Stimulated activated CD8-positive, alpha-beta memory T cell treated with anti-CD3 and anti-CD28 coated beads, Interleukin-15, amount 100 ng/mL, for 24 hours (primary cell): ENCODE data around the gene FBXO9.
"Not testable (repeated sequence)": the region's sequence is repeated elsewhere in the genome, so short reads cannot be mapped to it uniquely, and the experiment has no call there.

Experiments
- DNase-seq: peaks from one replicate; pipeline ENCODE4 v3.0.0-alpha.2; 2020; ENCODE audit warnings: low read depth

The FBXO9 gene

DNA sequence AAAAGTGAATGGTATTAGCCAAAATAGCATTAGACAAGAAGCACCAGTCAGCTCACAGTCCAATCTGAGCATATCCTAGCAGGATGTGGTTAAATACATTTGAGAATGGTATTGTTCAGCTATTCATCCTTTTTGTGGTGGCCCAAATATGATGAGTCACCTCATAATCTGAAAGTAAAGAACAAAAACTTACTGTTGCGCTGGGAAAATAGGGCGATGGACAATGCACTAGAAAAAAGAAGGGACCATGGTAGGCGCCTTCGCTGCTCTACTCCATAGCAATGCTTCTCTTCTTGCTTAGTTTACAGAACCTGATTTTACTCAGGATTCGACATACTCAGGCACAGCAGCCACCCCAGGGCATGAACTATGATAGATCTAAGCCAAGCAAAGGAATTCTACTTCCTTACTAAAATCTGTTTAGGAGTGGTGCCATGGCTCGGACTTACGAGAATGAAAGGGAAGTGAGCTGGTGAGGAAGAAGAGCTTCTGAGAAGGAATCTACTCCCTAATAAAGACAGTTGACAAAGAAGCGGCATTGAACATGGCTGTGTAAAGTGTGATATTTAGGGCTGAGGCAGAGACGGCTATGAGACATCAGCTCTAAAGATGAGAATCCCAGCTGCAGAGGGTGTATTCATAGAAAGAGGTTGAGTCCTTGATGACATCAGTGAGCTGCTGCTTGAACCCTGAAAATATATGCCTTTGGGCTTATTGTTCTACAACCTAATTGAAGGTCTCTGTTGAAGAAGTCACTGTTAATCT lies 16.6 kb upstream of the FBXO9 start:
- no peak for DNase-seq

DNA sequence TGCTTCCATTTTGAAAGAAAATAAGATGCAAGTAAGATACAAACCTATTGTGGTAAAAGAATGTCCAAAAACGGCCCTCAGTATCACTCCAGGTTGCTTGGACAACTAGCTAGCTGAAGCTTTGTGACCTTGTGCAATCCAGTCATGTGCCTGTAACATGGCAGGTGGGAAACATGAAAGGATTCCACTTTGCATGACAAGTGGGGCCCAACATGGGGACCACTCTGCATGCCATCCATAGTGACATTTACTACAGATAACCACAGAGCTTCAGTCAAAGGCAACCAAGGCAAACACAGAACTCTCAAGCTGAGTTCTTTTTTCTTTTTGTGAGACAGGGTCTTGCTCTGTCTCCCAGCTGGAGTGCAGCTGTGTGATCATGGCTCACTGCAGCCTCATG lies 15.8 kb upstream of the FBXO9 start:
- no peak for DNase-seq

DNA sequence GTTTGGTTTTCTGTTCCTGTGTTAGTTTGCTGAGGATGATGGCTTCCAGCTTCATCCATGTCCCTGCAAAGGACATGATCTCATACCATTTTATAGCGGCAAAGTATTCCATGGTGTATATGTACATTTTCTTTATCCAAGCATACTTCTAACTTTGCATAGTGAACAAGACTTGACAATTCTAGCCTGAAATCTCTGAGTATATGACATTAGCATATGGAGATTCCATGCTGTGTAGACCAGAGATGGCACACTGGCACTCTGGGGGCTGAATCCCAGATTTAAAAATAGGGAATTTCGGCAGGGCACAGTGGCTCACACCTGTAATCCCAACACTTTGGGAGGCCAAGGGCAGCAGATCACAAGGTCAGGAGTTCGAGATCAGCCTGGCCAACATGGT lies 13.1 kb upstream of the FBXO9 start:
- not testable (repeated sequence) for DNase-seq

DNA sequence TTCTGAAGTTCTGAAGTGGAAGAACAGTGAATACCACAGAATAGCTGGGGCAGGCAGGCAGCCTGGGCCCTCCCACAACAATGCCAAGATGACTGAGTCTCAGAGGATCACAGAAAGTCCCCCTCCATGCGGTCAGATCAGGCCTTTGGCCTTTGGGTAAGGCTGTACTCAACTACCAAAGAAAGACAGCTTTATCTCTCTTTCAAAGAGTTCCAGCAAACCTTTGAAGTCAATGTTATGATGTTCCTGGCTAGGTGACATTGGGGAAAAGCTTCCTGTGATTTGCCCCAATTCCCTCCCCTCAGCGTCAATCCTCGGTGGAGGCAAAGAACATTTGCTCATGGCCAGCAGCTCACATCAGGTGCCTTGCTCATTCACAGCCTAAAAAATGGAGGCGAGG lies 10.7 kb upstream of the FBXO9 start:
- no peak for DNase-seq

GRCh38 chr6:53055873-53056272 lies 9.3 kb upstream of the FBXO9 start:
- DNase-seq, result no peak

GRCh38 chr6:53056273-53056672 lies 8.9 kb upstream of the FBXO9 start:
- no peak for DNase-seq

DNA sequence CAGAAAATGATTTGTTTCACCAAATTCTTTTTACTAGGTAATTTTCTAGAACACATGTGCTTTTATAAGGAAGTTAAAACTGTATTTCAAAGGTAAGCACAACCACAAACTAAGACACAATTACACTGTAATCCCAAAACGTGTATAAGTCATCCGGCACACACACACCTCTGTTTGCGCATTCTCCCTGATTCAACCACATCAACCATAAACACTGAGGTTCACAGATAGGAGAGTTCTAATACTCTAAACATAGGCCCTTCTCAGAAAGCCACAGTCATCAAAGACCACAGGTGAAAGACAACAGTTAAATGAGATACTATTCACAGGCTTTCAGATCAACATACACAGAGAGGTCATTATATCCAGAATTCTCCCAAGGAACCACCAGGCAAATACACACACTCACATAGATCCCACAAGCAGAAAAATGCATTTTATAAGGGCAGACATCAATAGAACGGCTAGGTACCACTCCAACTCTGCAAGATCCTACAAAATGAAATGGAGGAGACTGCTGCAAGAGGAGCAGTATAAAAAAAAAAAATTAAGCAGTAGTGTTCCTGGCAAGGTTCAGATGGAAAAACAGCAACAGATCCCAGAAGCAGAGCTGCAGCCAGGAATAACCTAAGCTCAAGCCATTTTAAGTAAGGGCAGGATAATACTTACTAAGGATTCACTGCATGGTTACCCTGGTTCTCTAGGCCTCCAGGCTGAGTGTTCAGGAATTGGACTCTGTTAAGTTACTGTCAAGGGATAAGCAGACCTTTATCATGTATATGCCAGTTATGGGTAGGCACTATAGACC lies 6.6 kb upstream of the FBXO9 start:
- DNase-seq, result no peak

- no peak for DNase-seq
These were observed 5.3 kb upstream of the FBXO9 start for GRCh38 chr6:53059648-53060589.

DNA sequence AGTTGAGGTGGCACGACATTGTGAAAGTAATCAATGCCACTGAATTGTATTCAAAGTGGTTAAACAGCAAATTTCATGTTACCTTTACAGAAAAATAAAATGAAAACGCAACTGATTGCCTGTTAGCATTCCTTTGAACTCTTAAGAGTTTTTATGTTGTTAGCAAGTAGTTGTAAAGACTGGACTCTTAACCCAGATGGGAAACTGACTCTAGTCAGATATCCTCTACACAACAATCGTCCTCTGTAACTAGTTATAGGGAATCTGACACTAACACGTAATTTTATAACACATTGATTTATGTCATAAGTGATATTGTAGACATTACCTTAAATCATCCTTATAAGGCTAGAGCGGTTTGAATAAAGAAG lies 3.0 kb upstream of the FBXO9 start:
- no peak for DNase-seq

DNA sequence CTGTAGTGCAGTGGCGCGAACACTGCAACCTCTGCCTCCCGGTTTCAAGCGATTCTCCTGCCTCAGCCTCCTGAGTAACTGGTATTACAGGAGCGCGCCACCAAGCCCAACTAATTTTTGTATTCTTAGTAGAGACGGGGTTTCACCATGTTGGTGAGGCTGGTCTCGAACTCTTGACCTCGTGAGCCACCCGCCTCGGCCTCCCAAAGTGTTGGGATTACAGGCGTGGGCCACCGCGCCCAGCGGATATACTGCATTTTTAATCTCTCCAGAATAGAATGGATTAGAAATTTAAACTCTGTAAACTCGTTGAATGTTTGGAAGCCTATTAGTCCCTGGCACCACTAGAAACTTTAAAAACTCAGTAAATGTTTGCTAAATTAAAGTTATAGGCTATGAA lies 949 bp upstream of the FBXO9 start:
- DNase-seq, result not testable (repeated sequence)

- DNase-seq, result peak; percentile 67
These were observed 408 bp upstream of the FBXO9 start for GRCh38 chr6:53064726-53065265.

DNA sequence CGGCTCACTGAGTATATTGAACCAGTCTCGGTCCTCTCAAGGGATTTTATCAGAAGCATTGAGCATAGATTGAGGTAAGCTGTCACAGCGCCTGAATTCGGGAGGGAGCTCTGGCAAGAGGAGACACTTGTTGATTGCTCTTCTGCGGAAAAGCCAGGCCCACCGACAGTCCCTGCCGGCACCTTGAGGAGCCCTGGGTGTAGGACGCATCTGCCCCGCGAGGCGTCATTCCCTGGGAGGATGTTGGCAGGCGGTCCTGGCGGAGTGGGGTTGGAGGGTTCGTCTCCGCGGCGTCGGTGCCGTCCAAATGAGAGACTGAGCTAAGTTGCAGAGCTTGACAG lies 843 bp downstream of the FBXO9 start:
- DNase-seq, result peak; percentile 21

GRCh38 chr6:53066874-53067706 lies 1.9 kb downstream of the FBXO9 start:
- no peak for DNase-seq

DNA sequence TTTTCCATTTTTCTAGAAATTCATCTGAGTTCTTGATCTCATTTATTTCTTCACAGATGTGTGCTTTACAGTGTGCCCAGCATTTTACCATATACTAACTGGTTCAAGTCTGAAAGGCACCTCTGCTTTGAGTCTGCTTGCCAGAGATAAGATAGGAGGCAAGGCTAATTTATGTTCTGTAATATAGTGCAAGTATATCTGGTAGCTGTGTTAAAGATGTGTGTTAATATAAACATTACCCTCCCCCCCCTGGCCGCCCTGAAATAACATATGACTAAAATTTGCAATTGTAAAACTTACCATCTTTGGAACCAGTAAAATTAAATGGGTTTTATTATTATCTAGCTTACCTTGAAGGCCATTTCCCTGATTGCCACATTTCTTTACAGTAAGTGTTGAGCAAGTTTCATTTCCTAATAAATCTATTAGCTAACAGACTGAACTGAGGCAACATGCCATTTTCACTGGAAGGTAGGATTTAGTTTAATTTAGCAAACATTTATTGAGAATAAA lies 2.7 kb downstream of the FBXO9 start:
- no peak for DNase-seq

- DNase-seq, result no peak
These were observed 4.2 kb downstream of the FBXO9 start for GRCh38 chr6:53069427-53069826.

DNA sequence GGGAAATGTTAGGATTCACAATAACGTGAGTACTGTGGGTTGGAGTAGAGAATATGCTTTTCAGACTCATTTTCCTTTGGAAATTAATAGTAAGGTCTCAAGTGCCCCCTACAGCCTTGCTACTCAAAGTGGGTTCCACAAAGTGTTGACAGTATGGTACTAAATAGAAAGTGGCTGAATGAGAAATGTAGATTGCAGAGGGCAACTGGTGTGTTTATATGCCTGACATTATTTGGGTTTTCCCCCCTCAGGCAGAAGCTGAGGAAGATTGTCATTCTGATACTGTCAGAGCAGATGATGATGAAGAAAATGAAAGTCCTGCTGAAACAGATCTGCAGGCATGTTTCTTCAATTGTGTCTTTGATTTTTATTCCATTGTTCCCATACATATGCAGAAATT lies 5.6 kb downstream of the FBXO9 start:
- DNase-seq, result no peak

- no peak for DNase-seq
These were observed 9.1 kb downstream of the FBXO9 start for GRCh38 chr6:53074347-53074746.

DNA sequence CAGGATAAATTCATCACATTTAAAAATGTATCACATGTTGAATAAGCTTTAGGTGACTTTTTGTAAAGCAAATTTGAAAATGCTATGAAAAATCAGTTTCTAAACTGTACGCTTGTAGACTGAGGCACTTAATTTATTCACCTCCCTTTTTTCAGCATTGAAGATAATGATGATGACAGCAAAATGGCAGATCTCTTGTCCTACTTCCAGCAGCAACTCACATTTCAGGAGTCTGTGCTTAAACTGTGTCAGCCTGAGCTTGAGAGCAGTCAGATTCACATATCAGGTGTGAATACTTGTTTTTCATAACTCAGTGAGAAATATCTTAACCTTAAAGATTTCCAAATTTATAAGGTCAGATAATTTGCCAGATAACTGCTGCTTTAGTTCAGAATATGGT lies 15.6 kb downstream of the FBXO9 start:
- DNase-seq, result no peak

GRCh38 chr6:53086302-53086701 lies 21.1 kb downstream of the FBXO9 start:
- DNase-seq, result no peak

DNA sequence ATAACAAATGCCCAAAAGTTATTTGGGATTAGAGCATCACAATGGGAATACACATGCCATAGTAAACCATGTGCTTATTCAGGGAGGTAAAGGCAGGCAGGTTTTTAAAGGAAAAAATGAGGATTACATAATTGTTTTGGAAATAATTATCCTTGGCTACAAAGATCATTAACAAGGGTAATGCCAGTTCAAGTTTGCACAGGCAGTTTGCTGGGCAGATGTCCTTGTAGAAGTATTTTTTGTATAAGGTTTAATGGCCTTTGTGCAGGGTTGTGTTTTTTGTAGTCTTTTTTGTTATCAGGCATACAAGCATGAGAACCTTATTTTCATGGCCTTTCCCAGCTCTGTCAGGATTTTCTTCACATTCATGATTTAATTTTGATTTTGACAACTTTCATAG lies 24.7 kb downstream of the FBXO9 start:
- no peak for DNase-seq

DNA sequence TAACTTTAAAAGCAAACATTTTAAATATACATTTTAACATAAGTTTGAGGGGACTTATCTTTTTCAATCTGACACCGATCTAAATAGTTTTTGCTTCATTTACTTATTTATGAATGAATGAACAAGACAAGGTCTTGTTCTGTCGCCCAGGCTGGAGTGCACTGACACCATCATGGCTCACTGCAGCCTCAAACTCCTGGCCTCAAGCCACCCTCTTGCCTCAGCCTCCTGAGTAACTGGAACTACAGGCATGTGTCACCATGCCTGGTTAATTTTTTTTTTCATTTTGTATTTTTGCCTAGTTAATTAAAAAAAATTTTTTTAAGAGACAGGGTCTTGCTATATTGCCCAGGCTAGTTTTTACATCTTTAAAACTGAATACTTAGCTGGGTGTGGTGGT lies 25.4 kb downstream of the FBXO9 start:
- DNase-seq, result no peak
